Measurements from ENCODE around the gene ATF7IP. TPM values are rescaled to one million over a fixed set of nuclear protein-coding genes. Genes with fewer than 3 reads are reported as not detected.

The ATF7IP gene
- total RNA-seq, 2 experiments from 2014 or later, result 131 to 141 TPM

DNA sequence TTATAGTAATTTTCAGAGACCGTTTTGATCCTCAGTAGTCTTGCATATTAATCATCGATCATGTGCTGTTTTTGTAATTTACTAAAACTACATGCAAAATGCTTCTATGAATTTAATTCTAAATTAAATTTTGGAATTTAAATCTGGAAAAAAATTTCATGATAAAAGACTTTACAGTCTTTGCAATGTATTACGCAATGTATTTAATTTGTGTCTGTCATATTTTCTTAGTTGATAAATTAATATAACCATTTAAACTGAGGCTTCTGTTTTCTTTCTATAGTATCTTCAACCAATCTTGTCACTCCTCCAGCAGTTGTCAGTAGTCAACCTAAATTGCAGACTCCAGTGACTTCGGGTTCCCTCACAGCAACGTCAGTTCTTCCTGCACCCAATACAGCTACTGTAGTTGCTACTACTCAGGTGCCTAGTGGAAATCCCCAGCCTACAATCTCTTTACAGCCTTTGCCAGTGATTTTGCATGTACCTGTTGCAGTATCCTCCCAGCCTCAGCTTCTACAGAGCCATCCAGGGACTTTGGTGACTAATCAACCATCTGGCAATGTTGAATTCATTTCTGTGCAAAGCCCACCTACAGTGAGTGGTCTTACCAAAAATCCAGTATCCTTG is 94.8 kb downstream of the ATF7IP start:
- H3K4me1 Mint-ChIP-seq (ENCODE audit: low read depth), result peaks cover 37% of the 10 kb centered on the region
- no peaks in the 10 kb centered on the region for H3K27me3 Mint-ChIP-seq (ENCODE audit: low read depth)
- H3K9me3 Mint-ChIP-seq, result no peaks in the 10 kb centered on the region
- H3K27ac Mint-ChIP-seq, result peak overlapping the region; percentile 17
- intact Hi-C loops (cut with micrococcal nuclease), result no loop called here
- DNase-seq, result peak; percentile 25
- CTCF ChIA-PET, result no interaction called here
- no peak overlapping the region for H3K4me3 Mint-ChIP-seq
- H3K36me3 Mint-ChIP-seq (ENCODE audit: low read depth), result peaks cover 49% of the 10 kb centered on the region

DNA sequence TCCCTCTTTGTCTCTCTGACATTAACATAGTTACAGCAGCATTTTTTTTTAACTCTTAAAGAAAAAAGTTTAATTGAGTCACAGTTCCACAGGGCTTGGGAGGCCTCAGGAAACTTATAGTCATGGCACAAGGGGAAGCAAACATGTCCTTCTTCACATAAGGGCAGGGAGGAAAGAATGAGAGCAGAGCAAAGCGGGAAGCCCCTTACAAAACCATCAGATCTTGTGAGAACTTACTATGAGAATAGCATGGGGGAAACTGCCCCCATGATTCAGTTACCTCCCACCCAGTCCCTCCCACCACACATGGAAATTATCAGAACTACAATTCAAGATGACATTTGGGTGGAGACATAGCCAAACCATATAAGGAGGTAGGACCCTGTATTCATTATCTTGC is 106.0 kb downstream of the ATF7IP start:
- no peak overlapping the region for H3K4me3 Mint-ChIP-seq
- CTCF ChIA-PET, result no interaction called here
- peaks cover 74% of the 10 kb centered on the region for H3K36me3 Mint-ChIP-seq (ENCODE audit: low read depth)
- intact Hi-C loops (cut with micrococcal nuclease), result no loop called here
- H3K27ac Mint-ChIP-seq, result no peak overlapping the region
- no peak for DNase-seq
- H3K9me3 Mint-ChIP-seq, result peaks cover 32% of the 10 kb centered on the region
- H3K27me3 Mint-ChIP-seq (ENCODE audit: low read depth), result no peaks in the 10 kb centered on the region
- H3K4me1 Mint-ChIP-seq (ENCODE audit: low read depth), result peaks cover 3% of the 10 kb centered on the region

DNA sequence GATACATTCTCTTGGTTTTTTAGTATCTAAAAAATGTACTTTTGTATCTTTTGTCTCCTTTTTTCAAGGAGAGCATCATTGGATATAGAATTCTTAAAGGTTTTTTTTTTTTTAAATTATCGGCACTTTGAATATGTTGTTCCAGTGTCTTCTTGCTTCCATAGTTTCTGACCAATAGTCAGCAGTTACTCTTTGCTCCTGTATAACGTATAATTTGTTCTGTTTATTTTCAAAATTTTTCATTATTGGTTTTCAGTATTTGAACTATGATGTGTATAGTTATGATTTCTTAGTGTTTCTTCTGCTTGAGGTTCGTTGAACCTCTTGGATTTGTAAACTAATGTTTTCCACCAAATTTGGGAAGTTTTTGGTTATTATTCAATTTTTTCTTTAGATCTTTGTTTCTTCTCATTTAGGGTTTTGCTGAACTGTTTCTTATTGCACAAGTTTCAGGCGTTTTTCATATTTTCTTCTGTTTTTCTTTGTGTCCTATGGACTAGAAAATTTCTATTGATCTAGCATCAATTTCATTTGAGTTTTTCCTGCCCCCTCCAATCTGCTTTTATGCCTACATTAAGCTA is 108.3 kb downstream of the ATF7IP start:
- Mint-ChIP-seq H3K4me3 (no peak overlapping the region), H3K4me1 (ENCODE audit: low read depth) (peaks cover 5% of the 10 kb centered on the region), H3K9me3 (peaks cover 32% of the 10 kb centered on the region), H3K27me3 (ENCODE audit: low read depth) (no peaks in the 10 kb centered on the region), H3K36me3 (ENCODE audit: low read depth) (peaks cover 69% of the 10 kb centered on the region), H3K27ac (no peak overlapping the region)
- intact Hi-C loops (cut with micrococcal nuclease), result no loop called here
- DNase-seq, result no peak
- CTCF ChIA-PET, result interaction anchor here (0.7 kb wide), 1 partner anchor 74 kb away, joined by 3 read pairs; no protein-coding TSS in a partner anchor

DNA sequence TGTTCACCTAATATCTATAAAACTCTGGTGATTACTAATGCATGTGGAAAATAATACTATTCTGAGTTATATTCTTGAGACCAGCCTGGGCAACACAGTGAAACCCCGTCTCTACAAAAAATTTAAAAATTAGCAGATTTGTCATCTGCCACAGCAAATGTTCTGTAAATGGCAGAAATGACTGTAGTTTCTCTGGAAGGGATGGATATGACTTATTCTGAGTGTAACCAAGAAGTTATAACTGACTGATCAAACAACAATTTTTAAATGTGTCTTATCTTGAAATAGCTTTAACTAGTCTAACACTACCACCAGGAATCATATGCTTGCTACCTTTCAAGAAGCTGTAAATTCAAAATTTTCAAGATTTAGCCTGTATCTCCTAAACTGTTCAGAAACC is 113.5 kb downstream of the ATF7IP start:
- Mint-ChIP-seq H3K4me3 (no peak overlapping the region), H3K27me3 (ENCODE audit: low read depth) (no peaks in the 10 kb centered on the region)
- intact Hi-C loops (cut with micrococcal nuclease), result no loop called here

DNA sequence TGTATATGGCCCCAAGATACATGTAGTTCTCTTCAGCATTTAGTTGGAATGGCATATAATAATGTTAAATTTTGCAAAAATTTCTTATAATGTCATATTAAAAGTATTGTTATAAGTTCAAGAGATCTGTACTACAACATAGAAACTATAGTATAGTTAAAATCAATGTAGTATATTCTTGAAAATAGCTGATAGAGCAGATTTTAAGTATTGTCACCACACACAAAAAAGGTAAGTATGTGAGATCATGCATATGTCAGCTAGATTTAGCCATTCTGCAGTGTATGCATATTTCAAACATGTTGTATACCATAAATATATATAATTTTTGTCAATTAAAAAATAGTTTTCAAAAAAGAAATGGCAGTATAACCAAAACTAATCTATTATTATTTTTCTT is 115.7 kb downstream of the ATF7IP start:
- intact Hi-C loops (cut with micrococcal nuclease), result no loop called here
- peaks cover 56% of the 10 kb centered on the region for H3K36me3 Mint-ChIP-seq (ENCODE audit: low read depth)
- CTCF ChIA-PET, result interaction anchor here (1.0 kb wide), 1 partner anchor 243 kb away, joined by 4 read pairs; no protein-coding TSS in a partner anchor

More for the DNA sequence above, 113.5 kb downstream of the ATF7IP start:
- H3K4me1 Mint-ChIP-seq (ENCODE audit: low read depth), result peaks cover 9% of the 10 kb centered on the region
- H3K9me3 Mint-ChIP-seq, result peaks cover 4% of the 10 kb centered on the region
- H3K36me3 Mint-ChIP-seq (ENCODE audit: low read depth), result peaks cover 61% of the 10 kb centered on the region
- no peak overlapping the region for H3K27ac Mint-ChIP-seq
- CTCF ChIA-PET, result no interaction called here
- no peak for DNase-seq

DNA sequence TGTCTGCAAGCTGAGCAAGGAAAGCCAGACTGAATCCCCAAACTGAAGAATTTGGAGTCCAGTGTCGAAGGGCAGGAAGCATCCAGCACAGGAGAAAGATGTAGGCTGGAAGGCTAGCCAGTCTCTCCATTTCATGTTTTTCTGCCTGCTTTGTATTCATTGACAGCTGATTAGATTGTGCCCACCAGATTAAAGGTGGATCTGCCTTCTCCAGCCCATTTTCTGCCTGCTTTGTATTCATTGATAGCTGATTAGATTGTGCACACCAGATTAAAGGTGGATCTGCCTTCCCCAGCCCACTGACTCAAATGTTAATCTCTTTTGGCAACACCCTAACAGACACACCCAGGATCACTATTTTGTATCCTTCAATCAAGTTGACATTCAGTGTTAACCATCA is 116.9 kb downstream of the ATF7IP start:
- CTCF ChIA-PET, result interaction anchor here (0.6 kb wide), 1 partner anchor 258 kb away, joined by 6 read pairs; no protein-coding TSS in a partner anchor
- no peak overlapping the region for H3K4me3 Mint-ChIP-seq
- peaks cover 63% of the 10 kb centered on the region for H3K36me3 Mint-ChIP-seq (ENCODE audit: low read depth)
- H3K27ac Mint-ChIP-seq, result peak overlapping the region; percentile 51
- peaks cover 9% of the 10 kb centered on the region for H3K4me1 Mint-ChIP-seq (ENCODE audit: low read depth)
- H3K9me3 Mint-ChIP-seq, result no peaks in the 10 kb centered on the region
- no peak for DNase-seq
- intact Hi-C loops (cut with micrococcal nuclease), result no loop called here
- no peaks in the 10 kb centered on the region for H3K27me3 Mint-ChIP-seq (ENCODE audit: low read depth)

More for the DNA sequence above, 115.7 kb downstream of the ATF7IP start:
- peaks cover 9% of the 10 kb centered on the region for H3K4me1 Mint-ChIP-seq (ENCODE audit: low read depth)
- no peak for DNase-seq
- H3K4me3 Mint-ChIP-seq, result no peak overlapping the region
- no peaks in the 10 kb centered on the region for H3K27me3 Mint-ChIP-seq (ENCODE audit: low read depth)
- H3K27ac Mint-ChIP-seq, result no peak overlapping the region
- H3K9me3 Mint-ChIP-seq, result no peaks in the 10 kb centered on the region

DNA sequence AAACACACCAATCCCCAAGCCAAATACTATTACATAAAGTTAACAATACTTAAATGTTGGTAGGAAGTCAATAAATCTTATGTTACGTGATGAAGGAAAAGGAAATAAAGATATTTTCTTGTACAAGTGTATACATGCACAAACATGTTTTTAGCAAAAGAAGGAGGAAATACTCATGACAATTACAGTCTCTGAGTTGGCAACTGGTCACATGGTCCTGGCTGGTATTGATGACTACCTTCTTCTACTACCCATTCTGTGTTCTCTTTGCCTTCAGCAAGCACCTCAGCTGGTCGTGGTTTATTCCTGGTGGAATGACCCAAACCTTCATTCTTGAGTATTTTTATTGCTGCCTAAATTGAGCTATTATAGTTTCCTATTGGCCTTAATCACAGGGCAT is 117.4 kb downstream of the ATF7IP start:
- H3K4me3 Mint-ChIP-seq, result no peak overlapping the region
- peaks cover 9% of the 10 kb centered on the region for H3K4me1 Mint-ChIP-seq (ENCODE audit: low read depth)
- peaks cover 66% of the 10 kb centered on the region for H3K36me3 Mint-ChIP-seq (ENCODE audit: low read depth)
- CTCF ChIA-PET, result no interaction called here
- intact Hi-C loops (cut with micrococcal nuclease), result no loop called here
- no peaks in the 10 kb centered on the region for H3K27me3 Mint-ChIP-seq (ENCODE audit: low read depth)
- no peak for DNase-seq
- H3K9me3 Mint-ChIP-seq, result no peaks in the 10 kb centered on the region
- peak overlapping the region; percentile 51 for H3K27ac Mint-ChIP-seq

DNA sequence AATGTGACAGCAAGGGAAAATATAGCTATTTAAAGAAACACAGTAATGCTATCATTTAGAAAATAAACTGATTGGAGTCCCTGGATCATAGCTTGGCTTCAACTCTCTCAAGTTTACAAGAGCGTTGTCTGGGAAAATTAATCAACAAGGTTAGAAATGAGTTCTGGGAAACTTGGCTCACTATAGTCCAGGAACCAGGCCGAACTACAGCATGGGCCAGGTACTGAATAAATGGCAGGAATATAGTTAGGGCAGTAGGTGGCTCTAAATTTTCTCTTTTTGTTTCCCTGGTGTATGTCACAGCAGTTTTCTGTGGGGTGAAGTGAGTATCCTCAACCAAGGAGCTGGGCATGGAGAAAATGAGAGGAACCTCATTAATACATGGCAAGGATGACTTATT is 129.8 kb downstream of the ATF7IP start:
- Mint-ChIP-seq H3K4me1 (ENCODE audit: low read depth) (peaks cover 6% of the 10 kb centered on the region), H3K27me3 (ENCODE audit: low read depth) (no peaks in the 10 kb centered on the region), H3K36me3 (ENCODE audit: low read depth) (peaks cover 58% of the 10 kb centered on the region), H3K9me3 (no peaks in the 10 kb centered on the region), H3K4me3 (no peak overlapping the region), H3K27ac (peak overlapping the region; percentile 0)
- CTCF ChIA-PET, result no interaction called here
- intact Hi-C loops (cut with micrococcal nuclease), result no loop called here
- DNase-seq, result no peak

DNA sequence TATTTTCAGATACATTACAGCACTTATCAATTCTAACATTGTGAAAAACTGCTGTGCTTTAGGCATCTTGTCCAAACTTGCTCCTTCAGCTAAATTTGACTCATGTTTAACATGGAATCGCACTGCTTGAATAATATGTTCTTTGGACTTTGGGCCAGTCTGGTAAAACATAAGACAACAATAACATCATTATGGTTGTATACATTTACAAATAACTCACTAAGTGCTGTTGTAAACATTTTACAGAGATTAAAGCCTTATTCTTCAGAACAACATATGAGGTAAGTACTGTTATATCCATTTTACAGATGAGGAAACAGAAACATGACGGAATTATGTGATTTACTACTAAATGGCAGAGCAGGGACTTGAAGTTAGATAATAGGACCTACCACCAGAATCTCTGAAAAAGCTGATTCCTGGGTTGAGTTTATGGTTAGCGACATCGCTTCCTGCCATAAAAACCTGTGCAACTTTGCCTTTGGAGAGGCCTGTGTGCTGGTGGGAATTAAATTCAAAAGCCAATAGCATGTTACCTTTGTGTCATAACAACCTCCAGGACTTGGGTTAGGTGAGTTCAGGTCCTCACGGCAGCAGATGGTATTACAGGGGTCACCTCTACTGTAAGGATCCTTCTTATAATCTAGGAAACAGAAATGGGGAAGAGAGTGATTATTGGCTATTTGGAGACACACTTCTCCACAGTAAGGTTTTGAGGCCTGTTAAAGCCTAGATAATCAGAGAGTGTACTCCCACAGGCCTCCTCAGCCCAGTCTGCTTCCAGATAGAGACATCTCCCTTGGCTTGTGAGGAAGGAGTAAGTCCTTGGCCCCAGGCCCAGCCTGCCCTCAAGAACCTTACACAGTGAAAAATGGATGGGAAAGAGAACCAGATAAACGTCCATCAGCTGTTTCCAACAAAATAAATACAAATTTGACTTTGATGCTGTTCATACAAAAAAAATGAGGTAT is 140.4 kb downstream of the ATF7IP start:
- peaks cover 6% of the 10 kb centered on the region for H3K36me3 Mint-ChIP-seq (ENCODE audit: low read depth)
- CTCF ChIA-PET, result interaction anchor here (0.6 to 0.7 kb wide), 2 partner anchors 205 to 225 kb away, joined by 3 to 4 read pairs; no protein-coding TSS in a partner anchor
- H3K9me3 Mint-ChIP-seq, result no peaks in the 10 kb centered on the region
- no peaks in the 10 kb centered on the region for H3K27me3 Mint-ChIP-seq (ENCODE audit: low read depth)
- no peak for DNase-seq
- peaks cover 6% of the 10 kb centered on the region for H3K4me1 Mint-ChIP-seq (ENCODE audit: low read depth)
- no peak overlapping the region for H3K4me3 Mint-ChIP-seq
- no peak overlapping the region for H3K27ac Mint-ChIP-seq
- intact Hi-C loops (cut with micrococcal nuclease), result no loop called here

DNA sequence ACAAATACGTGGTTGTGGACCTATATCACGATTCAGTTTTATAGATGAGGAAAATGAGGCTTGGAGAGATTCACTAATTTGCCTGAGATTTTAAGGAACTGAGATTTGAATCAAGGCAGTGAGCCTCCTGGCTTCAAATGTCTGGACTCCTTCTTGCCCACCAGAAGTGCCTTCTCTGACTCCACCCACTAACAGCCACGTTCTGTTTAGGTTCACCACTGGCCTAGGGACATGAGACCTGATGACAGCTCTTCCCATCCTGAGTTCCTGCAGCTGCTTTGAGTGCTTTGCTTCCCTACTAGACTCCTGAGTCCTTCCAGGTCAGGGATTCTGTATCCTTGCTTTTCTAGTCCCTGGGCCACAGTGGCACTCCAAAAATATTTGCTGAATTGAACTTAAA is 145.1 kb downstream of the ATF7IP start:
- H3K27ac Mint-ChIP-seq, result no peak overlapping the region

DNA sequence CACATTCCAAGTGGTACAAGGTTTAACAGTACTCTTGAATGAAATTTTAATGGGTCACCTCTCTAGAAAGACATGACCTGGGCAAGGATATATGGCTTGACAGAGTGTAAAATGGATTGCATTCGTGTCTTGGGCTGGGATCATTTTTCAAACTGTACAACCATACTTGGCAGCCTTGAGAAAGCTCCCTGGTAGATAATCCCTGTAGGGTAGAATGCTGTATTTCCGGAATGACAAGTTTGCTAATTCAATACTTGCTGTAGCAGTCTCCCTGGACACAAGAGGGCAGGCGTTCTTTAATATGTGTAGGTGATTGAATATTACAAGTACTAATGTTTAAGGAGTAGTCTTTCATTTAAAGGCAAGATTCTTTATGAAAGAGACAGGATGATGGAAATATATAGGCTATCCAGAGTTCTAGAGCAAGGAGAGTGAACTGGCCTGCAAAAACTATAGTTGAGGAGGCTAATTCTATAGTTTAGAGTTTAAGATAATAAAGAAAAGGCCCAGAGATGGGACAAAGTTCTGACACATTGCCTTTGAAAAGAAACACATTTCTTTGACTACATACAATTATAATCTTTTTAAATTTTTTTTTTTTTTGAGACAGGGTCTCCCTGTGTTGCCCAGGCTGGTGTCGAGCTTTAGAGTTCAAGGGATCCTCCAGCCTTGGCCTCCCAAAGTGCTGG is 148.8 kb downstream of the ATF7IP start:
- CTCF ChIA-PET, result interaction anchor here (0.7 kb wide), 1 partner anchor 707 kb away, joined by 3 read pairs; the partner anchor contains the start of gene RERG
- Mint-ChIP-seq H3K27me3 (ENCODE audit: low read depth) (no peaks in the 10 kb centered on the region), H3K36me3 (ENCODE audit: low read depth) (no peaks in the 10 kb centered on the region), H3K4me1 (ENCODE audit: low read depth) (no peaks in the 10 kb centered on the region), H3K27ac (no peak overlapping the region), H3K9me3 (no peaks in the 10 kb centered on the region), H3K4me3 (no peak overlapping the region)
- no peak for DNase-seq
- intact Hi-C loops (cut with micrococcal nuclease), result loop anchor here (10.0 kb wide), 1 partner anchor 101 kb away; no protein-coding TSS in a partner anchor

More for the DNA sequence above, 145.1 kb downstream of the ATF7IP start:
- intact Hi-C loops (cut with micrococcal nuclease), result loop anchor here (10.0 kb wide), 1 partner anchor 104 kb away; no protein-coding TSS in a partner anchor
- no peak for DNase-seq
- Mint-ChIP-seq H3K27me3 (ENCODE audit: low read depth) (no peaks in the 10 kb centered on the region), H3K36me3 (ENCODE audit: low read depth) (no peaks in the 10 kb centered on the region), H3K4me3 (no peak overlapping the region), H3K9me3 (no peaks in the 10 kb centered on the region), H3K4me1 (ENCODE audit: low read depth) (no peaks in the 10 kb centered on the region)
- CTCF ChIA-PET, result no interaction called here

DNA sequence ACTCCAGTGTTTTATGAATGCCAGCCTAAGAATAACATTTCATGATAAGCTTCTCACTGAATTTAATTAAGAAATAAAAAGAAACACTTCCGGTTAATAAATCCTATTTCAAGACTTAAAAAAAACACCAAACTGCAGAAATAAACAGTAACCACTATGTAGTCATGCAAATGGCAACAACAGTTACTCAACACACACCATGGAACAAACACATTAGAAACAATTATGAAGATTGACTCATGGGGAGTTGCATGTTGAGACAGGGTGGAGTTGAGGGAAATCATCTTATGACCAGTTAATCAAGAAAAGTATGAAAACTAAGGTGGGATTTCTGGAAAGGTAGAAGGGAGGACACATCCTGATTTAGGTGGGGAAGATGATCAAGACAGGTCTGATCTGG is 149.5 kb downstream of the ATF7IP start:
- H3K36me3 Mint-ChIP-seq (ENCODE audit: low read depth), result no peaks in the 10 kb centered on the region
- H3K4me1 Mint-ChIP-seq (ENCODE audit: low read depth), result no peaks in the 10 kb centered on the region
- CTCF ChIA-PET, result interaction anchor here (0.7 kb wide), 1 partner anchor 706 kb away, joined by 3 read pairs; the partner anchor contains the start of gene RERG
- H3K9me3 Mint-ChIP-seq, result no peaks in the 10 kb centered on the region
- DNase-seq, result no peak
- intact Hi-C loops (cut with micrococcal nuclease), result loop anchor here (10.0 kb wide), 1 partner anchor 100 kb away; no protein-coding TSS in a partner anchor
- H3K4me3 Mint-ChIP-seq, result no peak overlapping the region
- no peak overlapping the region for H3K27ac Mint-ChIP-seq
- H3K27me3 Mint-ChIP-seq (ENCODE audit: low read depth), result no peaks in the 10 kb centered on the region

Data from activated naive CD4-positive, alpha-beta T cell treated with anti-CD3 and anti-CD28 coated beads for 36 hours (primary cell).